MM.1S (cell line): Measurements from ENCODE around the gene NSUN3.

ENCODE experiments used
- EZH2 ChIP-seq: fragments of 300-600 bp; sonication (generic); optimal IDR thresholded peaks from 2 replicates; pipeline ENCODE3; 2017; ENCODE audit warnings: low read depth, mild to moderate bottlenecking, antibody characterized with exemption, low read length, mixed read lengths
- EZH2phosphoT487 ChIP-seq: fragments of 300-600 bp; sonication (generic); IDR thresholded peaks from 2 replicates; pipeline ENCODE4 v1.6.1; 2018; ENCODE audit warnings: antibody characterized with exemption, low read length
- TF ChIP-seq, protein P1 (sequence below): fragments of 300-600 bp; sonication (generic); IDR thresholded peaks from 2 replicates; pipeline ENCODE4 v1.5.1; 2016; ENCODE audit warnings: antibody characterized with exemption, low read length, mixed read lengths

DNA sequence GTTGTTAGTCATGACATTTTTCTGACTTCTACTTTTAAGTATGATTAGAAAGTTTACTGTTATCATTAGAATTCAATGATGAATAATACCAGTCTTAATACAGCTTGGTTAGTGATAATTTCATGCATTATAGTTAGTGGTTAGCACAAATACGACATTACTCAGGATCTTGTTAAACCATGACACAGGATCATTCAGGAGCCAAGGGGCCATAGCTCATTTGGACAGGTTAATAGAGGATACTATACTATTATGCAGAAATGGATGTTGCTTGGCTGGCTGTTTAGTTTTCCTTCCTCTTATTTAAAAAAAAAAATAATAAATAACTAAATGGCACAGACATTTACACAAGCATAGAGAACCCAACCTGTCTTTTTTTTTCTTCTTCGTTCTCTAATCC is 55.5 kb downstream of the NSUN3 start:
- TF ChIP-seq, protein P1, sequence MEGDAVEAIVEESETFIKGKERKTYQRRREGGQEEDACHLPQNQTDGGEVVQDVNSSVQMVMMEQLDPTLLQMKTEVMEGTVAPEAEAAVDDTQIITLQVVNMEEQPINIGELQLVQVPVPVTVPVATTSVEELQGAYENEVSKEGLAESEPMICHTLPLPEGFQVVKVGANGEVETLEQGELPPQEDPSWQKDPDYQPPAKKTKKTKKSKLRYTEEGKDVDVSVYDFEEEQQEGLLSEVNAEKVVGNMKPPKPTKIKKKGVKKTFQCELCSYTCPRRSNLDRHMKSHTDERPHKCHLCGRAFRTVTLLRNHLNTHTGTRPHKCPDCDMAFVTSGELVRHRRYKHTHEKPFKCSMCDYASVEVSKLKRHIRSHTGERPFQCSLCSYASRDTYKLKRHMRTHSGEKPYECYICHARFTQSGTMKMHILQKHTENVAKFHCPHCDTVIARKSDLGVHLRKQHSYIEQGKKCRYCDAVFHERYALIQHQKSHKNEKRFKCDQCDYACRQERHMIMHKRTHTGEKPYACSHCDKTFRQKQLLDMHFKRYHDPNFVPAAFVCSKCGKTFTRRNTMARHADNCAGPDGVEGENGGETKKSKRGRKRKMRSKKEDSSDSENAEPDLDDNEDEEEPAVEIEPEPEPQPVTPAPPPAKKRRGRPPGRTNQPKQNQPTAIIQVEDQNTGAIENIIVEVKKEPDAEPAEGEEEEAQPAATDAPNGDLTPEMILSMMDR = no peak
- TF ChIP-seq EZH2 (no peak), EZH2phosphoT487 (no peak)
